HG03520 (cell line): Measurements from ENCODE around the gene DEPDC5.

Experiments
- ATAC-seq: cut with Tn5 transposase; IDR thresholded peaks from one replicate; pipeline ENCODE4 v1.9.1; 2021; ENCODE audit warnings: mild to moderate bottlenecking, moderate library complexity; ENCODE audit not compliant: unreplicated experiment

Gene DEPDC5

DNA sequence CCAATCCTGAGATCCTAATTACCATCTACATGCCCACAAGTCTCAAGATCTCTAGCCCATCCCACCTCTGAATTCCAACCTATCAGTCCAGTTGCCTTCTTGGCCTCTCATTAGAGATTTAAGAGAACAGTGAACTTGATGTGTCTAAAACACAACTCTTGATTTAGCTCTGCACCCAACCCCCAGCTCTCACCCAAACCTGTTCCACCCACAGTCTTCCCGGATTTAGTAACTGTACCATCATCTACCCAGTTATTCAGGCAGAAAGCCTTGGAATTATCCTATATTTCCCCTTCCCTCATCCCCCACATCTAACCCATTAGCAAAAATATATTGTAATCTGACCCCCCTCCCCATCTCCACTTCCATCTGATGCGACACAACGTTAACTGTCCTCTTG is 166.5 kb downstream of the DEPDC5 start:
- ATAC-seq, result no peak

DNA sequence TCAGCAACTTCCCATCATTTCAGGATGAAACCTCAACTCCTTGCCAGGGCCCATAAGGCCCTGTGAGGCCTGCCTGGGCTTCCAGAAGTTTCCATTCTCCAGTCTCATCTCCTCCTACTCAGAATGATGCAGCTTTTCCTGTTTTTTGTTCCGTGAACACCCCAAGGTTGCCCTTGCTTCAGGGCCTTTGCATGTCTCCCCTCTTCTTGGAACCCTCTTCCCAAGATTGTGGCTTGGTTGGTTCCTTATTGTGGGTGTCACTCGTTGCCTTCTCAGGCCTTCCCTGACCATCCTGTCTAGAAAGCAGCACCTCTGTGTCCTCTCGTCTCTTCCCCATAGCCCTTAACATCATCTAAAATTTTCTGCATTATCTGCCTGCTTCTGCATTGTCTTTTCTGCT is 167.3 kb downstream of the DEPDC5 start:
- ATAC-seq, result no peak

DNA sequence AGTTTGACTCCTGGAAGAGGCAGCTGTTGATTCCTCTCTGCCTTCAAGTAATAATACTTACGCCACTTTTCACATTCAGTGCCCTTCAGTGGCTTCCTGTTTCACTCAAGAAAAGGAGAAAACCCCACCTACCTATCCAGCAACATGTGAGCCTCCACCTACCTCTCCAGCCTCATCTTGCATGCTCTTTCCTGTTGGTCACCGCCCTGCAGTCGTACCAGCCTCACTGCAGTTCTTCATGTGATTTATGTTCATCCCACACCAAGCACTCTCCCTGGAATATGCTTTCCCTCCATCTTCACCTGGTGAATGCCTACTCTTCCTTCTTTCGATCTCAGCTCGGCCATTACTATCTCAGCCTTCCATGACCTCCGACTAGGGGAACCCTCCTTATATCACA is 168.7 kb downstream of the DEPDC5 start:
- no peak for ATAC-seq

DNA sequence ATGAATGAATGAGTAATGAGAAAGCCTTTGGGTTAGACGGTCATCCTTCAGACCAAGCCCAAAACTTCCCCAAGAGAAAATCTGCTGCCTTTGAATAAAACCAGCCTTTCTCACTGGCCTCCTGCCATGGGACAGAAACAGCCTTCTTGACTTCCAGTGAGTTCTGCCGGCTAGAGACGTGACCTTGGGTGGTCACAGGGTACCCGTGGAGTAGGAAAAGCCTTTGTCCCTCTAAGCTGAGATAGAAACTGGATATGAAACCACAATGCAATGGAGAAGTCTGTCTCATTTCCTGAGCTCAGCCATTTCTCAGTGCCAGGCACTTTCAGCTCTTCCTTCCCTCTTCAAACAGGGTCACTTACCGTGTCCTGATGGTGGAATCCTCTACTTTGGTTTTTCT is 169.3 kb downstream of the DEPDC5 start:
- no peak for ATAC-seq

DNA sequence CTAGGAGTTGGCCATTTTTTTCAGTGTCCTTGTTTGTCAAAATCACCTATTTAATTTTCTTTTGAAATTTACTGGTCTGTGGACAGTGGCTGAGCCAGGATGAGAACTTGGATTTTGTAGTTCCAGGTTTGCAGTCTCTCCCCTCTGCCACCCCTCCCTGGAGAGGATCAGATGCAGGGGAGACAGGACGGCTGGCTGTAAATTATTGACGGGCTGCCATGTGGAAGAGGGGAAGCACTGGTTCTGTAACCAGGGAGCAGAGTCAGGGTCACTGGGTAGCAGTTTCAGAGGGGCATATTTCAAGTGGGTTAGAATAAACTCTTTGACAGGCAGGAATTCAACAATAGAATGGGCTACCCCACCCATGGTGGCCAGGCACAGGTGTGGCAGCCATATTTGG is 169.9 kb downstream of the DEPDC5 start:
- ATAC-seq, result no peak

DNA sequence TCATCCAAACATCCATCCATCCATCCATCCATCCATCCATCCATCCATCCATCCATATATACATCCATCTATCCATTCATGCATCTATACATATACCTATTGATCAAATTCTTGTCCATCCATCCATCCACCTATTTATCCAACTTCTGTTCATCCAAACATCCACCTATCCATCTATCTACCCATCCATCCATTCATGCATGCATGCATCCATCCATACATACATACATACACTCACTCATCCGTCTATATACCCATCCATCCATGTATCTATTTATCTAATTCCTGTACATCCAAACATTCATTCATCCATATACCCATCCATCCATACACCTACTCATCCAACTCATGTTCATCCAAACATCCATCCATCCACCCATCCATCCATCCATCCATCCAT is 171.2 kb downstream of the DEPDC5 start:
- ATAC-seq, result no peak

DNA sequence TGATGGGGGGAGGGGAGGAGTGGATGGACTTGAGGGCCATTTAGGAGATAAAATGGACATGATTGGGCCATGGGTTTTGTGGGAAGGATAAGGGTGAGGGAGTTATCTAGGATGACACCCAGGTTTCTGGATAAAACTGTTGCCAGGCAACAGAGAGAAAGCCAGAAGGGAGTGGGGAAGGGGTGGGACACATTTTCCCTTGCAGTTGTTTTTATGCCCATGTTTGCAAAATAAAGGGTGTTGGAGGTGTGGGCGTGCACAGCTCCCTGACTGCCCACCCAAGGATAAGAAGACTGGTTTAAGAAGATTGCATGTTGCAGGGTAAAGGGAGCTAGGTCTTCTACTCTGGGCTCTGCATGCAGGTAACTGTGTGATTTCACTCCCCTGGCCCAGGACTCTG is 172.2 kb downstream of the DEPDC5 start:
- no peak for ATAC-seq

DNA sequence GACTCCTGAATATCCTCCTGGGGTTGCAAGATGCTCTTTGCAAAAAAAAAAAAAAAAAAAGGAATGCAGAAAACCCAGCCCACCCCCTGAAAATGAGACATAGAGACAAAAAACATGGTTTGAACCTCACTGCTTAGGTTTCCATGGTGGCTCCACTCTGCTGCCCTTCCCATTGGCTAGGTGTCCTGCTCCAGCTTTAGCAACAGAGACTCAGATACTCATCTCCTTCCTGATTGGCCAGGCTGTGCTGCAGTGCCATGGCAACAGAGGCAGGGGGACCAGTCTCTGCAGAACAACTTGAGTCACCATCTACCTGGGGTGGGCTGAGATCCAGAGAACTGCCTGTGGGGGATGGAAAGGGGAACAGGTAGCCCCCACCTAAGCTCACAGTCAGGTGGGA is 173.2 kb downstream of the DEPDC5 start:
- no peak for ATAC-seq

DNA sequence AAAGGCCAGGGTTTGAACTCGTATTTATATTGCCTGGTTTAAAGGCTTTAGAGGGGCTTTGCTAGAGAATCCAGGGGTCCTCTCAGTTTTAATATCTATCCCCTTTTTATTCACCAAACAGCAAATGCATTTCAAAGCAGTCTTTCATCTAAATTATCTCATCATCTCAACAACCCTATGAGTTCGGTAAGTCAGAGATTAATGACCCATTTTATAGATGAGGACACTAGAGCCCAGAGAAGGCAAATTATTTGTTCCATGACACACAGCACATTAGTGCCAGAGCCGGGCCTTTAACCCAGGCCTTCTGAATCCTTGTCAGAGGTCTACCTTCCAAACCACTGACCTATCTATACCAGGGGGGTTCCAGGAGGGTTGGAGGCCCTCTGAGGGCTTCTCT is 173.7 kb downstream of the DEPDC5 start:
- ATAC-seq, result no peak

DNA sequence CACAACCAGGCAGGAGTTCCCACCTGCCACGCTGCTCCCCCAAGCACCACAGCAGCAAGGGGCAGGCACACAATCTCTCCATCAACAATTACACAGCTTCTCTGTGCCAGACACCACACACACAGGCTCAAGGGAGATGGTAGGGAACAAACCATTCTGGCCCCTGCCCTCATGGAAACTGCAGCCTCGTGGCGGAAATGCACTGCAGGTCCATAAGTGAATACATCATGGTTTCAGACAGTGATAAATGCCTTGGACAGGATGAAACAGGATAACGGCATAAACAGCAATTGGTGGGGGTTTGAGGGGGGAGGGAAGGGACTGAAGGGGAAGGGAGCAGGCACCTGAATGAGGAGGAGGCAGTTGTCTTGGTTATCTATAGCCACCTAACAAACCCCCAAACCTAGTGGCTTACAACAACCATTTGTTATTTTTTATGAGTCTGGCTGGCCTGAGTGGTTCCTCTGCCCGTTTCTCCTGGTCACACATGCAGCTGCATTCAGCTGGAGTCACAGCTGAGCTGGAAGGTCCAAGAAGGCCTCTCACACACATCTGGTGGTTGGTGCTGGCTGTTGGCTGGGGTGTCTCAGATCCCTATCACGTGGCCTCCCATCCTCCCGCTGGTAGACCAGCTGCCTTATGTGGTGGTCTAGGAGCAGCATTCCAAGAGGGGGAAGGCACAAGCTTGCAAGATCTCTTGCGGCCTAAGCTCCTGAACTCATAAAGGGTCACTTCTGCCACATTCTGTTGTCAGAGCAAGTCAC is 175.5 kb downstream of the DEPDC5 start:
- ATAC-seq, result no peak

DNA sequence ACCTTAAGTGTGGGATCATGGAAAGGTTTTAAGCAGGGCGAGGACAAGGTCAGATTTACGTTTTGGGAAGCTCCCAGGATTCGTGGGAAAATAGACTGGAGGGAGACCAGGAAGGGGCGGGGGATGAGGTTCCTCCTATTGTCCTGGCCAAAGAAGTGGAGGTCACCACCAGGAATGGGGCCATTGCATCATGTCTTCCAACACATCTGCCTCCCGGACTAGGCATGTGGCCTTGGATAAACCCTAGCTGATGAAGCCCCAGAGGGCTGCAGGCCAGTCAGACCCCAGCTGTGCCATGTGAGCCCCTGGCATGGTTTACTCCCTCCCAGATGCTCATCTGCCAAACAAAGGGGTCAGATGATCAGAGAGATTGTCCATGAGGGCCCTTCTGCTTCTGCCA is 179.0 kb downstream of the DEPDC5 start:
- no peak for ATAC-seq

DNA sequence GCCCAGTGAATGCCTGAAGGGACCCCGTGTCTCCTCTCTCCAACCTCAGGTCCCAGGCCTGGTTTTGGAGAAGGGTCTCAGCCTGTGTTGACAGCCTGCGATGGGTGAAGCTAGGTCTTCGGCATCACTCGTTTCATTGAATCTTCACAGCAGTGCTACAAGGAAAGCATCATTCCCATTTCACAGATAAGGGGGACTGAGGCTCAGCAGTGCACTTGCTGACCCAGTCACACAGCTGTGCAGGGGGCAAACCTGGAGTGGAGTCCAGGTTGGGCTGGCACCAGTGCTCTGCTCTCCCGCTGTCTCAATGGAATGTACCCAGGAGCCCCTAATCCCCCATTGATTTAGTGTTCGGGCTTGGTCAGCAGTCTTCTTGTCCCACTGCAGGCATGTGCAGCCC is 179.6 kb downstream of the DEPDC5 start:
- no peak for ATAC-seq

DNA sequence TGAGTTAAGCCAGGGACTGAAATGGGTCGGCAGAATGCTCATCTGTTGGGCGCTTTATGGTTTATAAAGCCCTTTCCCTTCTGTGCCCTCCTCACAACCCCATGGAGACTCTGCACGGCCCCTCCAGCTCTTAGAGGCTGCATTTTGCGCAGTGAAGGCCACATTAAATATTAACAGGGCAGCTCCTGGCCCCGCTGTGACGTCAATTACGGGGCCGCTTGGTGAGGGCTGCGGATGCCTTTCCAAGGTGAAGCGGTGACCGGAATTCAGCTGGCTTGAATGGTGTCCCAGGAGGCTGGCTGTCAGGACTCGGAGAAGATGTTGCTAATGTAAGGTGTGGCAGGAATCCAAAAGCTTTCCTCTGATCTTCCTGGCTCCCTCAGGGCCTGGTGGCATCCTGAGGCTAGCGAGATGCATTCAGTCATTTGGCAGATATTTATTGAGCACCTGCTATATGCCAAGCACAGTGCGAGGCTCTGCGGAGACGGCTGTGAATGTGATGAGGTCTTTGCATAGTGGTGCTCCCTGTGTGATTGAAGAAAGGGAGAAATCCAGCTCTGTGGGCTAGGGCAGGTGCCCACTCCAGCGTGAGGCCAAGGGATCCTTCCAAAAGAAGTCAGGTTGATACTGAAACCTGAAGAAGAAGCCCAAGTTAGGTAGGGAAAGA is 180.1 kb downstream of the DEPDC5 start:
- ATAC-seq, result no peak

DNA sequence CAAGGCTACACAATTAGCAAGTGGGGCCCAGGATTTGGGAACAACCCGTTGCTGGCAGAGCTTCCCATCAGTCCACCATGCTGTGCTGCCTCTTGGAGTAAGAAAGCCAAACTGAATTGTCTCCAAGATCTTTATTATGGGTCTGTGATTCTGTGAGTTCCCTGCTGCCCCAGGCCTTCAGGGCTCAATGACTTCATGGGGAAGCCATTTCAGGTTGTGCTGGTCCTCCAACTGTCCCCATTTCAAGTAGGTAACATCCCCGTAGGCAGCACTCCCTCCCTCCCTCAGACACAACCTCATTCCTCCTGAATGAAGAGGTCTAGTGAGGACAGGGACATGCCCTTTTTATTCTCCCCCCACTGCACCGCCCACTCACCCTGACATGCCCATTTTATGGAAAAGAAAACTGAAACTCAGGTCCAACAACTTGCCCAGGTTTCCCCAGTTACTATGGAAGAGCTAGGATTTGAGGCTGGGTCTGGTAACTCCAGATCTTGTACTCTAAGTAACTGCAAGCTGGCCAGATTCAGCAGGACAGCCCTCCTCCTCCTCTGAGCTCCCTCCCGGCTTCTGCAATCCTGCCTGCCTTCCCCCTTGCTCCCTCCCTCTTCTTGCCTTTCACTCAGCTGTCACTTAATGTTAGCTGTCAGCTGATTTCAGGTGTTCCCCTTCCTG is 182.3 kb downstream of the DEPDC5 start:
- ATAC-seq, result no peak

DNA sequence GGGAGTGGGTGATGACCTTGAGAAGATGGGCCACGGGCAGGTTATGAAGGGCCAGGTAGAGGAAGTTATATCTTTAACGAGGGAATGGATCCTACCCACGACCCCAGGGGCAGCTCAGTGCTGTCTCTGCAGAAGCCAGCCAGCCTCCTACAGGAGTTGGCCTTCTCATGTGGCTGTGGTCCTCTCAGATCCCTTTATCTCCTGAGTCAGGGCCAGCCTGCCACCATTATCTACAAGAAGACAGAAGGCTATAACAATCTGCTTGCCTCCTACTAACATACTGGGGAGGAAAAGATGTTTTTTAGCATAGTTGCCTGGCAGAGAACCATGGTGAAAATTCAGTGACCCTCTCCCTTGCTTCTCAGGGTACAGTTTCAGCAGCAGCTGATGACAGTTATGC is 183.5 kb downstream of the DEPDC5 start:
- ATAC-seq, result no peak

DNA sequence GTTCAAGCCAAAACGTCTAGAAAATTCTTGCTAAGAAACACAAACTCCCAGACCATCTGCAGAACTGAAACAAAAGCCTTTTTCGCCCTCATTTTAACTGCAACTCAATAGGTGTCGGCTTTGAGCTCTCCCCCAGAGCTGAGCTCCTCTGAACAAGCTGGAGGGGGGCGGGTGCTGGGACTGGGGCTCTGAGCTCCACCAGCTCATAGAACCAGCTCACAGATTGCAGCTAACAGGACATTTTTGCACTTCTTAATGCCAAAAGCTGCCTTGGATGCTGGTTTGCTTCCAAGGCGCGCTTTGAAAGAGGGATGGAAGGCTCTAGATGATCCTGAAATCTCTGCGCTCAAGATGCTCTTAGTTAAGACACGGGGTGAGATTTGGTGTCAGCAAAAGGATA is 184.5 kb downstream of the DEPDC5 start:
- no peak for ATAC-seq

DNA sequence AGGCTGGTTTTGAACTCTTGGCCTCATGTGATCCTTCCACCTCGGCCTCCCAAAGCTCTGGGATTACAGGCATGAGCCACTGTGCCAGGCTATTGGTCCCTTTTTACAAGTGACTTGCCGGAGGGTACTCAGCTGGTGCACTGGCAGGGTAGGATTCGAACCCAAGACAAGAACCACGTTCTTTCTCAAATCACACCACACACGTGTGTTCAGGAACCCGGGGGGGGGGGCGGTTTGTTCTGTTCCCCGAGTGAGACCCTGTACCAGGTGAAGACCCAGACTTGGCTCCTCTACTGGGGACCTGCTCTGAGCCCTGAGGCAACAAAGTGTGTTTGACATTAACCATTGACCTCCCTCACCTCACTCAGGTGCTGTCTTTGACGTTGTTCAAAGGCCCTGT is 186.7 kb downstream of the DEPDC5 start:
- no peak for ATAC-seq

DNA sequence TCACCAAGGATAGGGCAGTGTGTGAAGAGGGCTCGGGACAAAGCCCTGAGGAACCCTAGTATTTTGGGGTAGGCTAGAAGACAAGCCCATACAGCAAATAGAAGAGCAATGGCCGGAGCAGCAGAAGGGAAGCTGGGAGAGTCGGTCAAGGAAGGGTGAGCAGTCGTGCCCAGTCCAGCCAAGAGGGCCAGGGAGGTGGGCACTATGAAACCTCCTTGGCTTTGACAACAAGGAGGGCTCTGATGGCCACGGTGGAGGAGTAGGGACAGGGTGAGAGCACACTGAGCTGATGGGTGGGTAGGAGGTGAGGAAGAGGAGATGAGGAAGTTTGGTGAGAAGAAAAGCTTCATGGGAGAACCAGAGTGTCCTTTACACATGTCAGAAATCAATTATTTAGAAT is 188.3 kb downstream of the DEPDC5 start:
- ATAC-seq, result no peak

DNA sequence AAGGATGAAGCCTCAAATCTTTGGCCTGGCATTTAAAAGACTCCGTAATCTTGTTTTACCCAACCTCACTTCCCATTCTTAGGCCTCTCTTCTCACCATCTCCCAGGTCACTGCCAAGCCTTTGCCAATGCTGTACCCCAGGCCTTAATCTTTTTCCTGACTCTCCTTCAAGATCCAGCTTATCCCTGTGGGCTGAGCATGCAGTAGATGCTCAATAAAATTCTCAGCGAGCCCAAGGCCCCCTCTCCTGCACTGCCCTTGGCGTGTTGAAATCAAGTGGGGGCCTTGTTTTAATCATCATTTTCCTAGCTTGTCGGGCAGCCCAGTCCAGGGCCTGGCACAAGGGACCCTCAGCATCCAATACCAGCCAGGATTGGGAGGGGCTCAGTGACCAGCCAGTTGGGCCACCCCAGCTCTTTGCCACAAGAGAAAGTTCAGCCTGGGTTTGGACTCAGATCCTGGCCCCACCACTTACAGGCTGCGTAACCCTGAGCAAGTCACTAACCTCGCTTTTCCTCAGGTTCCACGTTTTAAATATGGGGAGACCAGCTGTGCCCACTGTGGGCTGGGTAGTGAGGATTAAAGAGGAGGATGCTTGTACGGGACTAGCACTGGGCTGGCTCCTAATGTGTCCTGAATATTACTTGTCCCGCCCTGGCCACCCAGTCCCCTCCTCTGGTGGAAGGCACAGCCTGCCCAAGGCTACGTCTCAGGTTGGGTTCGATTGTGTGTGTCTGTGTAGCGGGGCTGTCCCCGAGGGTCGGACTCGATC is 189.6 kb downstream of the DEPDC5 start:
- no peak for ATAC-seq

DNA sequence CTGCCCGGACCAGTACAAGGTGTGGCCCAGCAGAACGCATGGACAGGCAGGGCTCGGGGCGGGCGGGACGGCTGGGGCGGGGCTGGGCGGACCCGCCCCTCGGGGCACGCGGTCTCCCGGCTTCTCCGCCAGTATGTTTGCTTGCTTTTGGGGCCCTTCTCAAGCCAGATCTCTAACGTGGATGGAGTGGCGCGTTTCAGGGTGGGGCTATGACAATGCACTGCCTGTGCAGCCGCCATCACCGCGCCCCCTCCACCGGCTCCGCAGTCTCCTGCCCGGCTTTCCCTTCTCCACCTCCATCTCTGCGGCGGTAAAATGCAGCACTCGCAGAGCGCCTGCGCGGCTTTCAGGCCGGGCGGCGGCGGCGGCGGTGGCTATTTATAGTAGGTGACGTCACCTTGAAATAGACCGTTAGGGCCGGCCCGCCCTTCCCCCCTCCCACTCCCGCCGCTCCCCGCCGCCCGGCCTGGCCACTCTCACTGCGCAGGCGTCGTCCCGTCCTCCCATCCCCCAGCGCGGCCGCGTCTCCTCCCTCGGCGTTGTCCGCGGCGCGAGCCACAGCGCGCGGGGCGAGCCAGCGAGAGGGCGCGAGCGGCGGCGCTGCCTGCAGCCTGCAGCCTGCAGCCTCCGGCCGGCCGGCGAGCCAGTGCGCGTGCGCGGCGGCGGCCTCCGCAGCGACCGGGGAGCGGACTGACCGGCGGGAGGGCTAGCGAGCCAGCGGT is 190.3 kb downstream of the DEPDC5 start, which contains the start of gene YWHAH:
TSS of gene YWHAH (plus strand) at position 558 of the 722 bp plus-strand sequence. CDS start 199 bp downstream, outside the sequence.
- peak; percentile 63 for ATAC-seq
